Stimulated activated naive CD8-positive, alpha-beta T cell treated with anti-CD3 and anti-CD28 coated beads, Interleukin-15, Interleukin-2, amounts not matched to agents 100 U/mL and 50 U/mL, for 24 hours (primary cell): ENCODE measurements around the gene KCTD7.
"Not testable (repeated sequence)": the region's sequence is repeated elsewhere in the genome, so short reads cannot be mapped to it uniquely, and the experiment has no call there.

Experiments
- ATAC-seq: fragments of 150-1000 bp; cut with Tn5 transposase; one replicate; pipeline ENCODE4 v1.10.0; 2021
- DNase-seq: peaks from one replicate; pipeline ENCODE4 v3.0.0; 2021

KCTD7 gene

GRCh38 chr7:66682350-66683093 lies 53.8 kb downstream of the KCTD7 start:
- ATAC-seq = peak; percentile 3
- DNase-seq = peak; percentile 19

- ATAC-seq, DNase-seq: not testable (repeated sequence)
These were observed 54.6 kb downstream of the KCTD7 start for GRCh38 chr7:66683094-66683769.

GRCh38 chr7:66683770-66684123 lies 55.1 kb downstream of the KCTD7 start:
- DNase-seq (no peak), ATAC-seq (no peak)

DNA sequence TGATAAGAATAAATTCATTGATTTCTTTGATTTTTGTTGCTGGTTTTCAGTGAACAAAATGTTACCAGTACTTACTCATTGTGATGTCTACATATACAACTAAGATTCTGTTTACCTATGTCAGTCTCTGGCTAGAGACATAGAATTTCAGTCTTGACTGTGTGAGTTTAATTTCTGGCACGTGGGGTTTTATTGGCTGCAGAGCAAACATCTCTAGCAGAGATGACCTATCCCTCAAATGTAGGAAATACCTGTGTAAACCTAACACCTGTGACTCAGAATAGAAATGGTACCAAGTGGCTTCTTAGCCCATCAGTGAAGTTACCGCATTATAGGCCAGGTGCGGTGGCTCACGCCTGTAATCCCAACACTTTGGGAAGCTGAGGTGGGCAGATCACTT lies 57.0 kb downstream of the KCTD7 start:
- not testable (repeated sequence) for ATAC-seq, DNase-seq

DNA sequence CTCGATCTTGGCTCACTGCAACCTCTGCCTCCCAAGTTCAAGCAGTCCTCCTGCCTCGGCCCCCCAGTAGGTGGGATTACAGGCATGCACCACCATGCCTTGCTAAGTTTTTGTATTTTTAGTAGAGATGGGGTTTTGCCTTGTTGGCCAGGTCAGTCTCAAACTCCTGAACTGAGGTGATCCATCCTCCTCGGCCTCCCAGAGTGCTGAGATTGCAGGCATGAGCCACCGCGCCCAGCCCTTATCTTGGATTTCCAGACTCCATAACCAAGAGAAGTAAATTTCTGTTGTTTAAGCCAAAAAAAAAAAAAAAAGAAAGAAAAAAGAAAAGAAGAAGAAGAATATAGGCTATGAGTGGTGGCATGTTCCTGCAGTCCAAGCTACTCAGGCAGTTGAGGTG lies 58.5 kb downstream of the KCTD7 start:
- DNase-seq (no peak), ATAC-seq (no peak)

DNA sequence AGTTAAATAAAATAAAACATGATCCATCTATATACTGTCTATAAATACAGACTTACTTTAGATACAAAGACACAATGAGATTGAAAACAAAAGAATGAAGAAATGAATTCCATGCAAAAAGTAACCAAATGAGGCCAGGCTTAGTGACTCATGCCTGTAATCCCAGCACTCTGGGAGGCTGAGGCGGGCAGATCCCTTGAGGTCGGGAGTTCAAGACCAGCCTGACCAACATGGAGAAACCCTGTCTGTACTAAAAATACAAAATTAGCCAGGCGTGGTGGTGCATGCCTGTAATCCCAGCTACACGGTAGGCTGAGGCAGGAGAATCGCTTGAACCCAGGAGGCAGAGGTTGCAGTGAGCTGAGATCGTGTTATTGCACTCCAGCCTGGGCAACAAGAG lies 59.0 kb downstream of the KCTD7 start:
- not testable (repeated sequence) for ATAC-seq

DNA sequence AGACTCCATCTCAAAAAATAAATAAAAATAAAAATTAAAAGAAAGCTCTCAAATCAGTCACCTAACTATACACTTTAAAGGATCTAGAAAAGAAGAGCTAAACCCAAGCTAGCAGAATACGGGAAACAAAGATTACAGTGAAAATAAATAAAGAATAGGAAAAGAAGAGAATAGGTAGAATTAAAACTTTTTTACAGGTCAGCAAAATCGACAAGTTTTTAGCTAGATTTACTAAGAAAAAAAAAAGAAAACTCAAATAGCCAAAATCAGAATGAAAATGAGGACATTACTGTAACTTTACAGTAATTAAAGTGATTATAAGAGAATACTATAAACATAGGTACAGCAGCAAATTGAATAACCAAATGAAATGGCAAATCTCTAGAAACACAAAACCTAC lies 60.4 kb downstream of the KCTD7 start:
- ATAC-seq (no peak), DNase-seq (no peak)

More for the DNA sequence above, 59.0 kb downstream of the KCTD7 start:
- not testable (repeated sequence) for DNase-seq

DNA sequence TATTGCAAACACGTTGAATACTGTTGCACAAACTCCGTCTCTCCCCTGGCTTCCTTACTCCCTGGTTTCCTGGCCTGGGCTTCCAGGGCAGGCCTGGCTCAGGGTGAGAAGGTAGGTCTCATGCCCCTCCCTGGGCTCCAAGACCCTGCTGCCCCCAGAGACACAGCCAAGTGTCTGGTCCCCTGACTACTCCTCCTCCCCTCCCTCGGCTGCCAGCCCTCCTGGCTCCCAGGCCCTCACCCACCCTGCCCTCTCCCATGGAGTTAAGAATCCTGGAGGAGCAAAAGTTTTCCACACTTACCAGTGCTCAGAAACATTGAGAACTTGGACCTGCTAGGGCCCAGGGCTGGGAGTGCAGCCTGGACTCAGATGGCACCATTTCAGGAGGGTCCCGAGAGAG lies 64.7 kb downstream of the KCTD7 start:
- DNase-seq (no peak), ATAC-seq (no peak)
